GM21529 (cell line): ENCODE results near the gene GRK1.
A peak's percentile ranks its signal among the peaks of the same experiment; 100 is the strongest.

Experiments used
- ATAC-seq: cut with Tn5 transposase; IDR thresholded peaks from one replicate; pipeline ENCODE4 v1.9.1; 2021; ENCODE audit not compliant: unreplicated experiment

Gene GRK1

DNA sequence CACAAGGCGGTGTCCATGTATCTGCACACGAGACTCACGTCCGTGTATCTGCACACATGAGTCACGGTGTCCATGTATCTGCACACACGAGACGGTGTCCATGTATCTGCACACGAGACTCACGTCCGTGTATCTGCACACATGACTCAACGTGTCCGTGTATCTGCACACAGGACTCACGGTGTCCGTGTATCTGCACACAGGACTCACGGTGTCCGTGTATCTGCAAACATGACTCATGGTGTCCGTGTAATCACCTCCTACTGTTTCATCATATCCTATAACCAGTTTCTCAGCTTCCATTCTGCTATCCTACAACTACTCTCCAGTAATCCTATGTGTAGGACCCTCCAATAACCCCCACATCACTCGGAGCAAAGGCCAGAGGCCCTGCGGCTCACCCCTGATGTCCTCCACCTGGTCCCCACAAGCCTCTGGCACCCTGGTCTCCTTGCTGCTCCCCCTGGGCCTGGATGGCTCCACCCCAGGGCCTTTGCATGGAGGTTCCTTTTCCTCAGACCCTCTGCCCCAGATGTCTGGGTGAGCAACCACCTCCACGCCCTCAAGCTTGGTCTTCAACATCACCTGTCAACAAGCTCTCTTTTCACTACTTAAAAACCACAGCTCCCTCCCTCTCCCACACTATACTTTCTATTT is 89.5 kb downstream of the GRK1 start:
- ATAC-seq, result no peak

DNA sequence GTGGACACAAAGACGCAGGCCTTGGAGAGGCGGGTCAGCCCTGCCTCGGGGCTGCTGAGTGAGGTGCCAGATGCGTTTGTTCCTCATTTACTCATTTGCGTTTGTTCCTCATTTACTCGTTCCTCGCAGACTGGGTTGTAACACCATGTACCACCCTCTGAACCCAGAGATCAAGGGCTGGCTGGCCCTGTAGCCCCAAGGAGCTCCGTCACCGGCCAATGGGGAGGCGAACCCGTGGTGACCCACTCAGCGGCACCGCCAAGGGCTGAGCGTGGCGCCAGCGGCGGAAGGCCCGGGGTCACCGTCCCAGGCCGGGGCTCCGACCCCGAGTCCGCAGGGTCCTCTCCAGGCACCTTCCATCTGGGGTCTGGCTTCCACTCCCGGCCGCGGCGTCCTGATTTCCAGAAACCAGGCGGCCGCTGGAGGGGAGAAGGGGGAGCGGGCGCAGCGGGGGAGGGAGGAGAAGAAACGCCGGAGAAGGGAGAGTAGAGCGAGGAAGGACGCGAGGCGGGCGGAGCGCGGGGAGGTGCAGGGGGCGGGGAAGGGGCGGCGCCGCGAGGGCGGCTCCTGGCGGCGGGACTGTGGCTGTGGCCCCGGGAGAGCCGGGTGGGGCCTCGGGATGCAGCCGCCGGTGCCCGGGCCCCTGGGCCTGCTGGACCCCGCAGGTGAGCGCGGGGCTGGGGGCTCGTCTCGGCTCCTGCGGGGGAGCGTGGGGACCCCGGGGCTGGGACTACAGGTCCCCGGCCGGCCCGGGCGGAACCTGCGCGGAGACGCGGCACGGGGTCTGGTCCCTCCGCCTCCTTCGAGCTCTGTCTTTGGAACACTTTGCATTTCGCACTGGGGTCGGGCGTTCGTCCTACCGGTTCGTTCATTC is 91.9 kb downstream of the GRK1 start, which contains the start of gene TMEM255B:
Gene TMEM255B (plus strand): TSS at position 576 of the 874 bp plus-strand sequence. CDS start 44 bp downstream, at position 620.
- ATAC-seq, result peak; percentile 92

DNA sequence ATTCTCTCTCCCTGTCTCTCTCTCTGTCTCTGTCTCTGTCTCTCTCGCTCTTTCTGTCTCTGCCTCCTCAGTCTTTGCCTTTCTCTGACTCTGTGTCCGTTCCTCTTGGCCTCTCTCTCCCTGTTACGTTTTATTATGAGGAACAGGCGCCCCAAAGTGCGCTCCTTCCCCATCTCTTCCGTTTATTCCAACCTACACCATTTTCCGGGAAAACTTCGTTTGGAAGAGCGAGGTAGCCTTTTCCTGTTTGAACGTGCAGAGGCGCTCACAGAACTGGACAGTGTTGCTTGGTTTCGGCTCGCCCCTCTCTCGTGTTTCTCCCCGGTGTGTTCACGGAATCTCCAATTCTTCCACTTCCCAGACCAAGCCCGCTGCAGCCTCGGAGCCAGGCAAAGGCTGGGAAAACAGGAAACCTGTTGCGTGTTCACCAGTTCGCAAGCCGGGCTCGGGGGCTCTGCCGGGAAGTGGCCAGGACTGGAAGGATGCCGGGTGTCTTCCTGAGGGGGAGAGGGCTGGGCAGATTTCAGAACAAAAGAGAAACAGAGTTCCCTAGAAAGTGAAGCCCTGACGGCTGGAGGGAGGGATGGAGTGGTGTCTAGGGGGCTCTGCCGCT is 92.6 kb downstream of the GRK1 start:
- no peak for ATAC-seq

DNA sequence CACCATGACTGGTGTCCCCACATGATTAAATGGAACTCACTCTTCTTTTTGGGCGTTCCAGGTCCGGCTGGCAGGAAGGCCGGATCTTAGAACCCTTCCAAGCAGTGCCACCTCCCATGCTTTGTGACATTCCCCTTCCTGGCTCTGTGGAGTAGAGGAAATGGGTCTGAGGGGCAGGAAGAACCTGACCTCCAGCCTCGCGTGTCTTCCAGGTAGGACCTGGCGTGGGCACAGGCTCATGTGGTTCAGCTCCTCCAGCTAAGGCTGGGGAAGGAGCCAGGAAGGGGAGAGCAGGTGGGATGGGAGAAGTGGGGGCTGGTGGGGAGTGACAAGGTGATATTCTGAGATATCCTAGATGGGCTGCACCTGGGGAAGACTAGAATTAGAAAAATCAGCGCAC is 94.1 kb downstream of the GRK1 start:
- ATAC-seq, result no peak

DNA sequence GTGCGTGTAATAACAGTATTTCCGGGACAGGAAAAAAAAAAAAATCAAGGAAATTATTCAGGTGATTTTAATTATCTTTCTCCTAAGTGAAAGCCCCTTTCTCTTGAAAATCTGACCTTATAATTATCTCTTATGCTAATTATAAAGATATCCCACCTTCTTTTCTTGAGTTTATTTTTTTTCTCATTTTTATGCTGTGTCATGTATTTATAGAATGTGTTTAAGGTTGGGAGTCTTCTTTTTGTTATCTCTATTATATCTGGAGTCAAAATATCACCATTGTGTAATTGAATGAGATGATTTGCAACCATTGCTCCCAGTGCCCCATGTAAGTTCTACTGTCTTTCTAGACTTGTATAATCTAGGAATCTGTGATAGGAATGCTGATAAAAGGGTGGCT is 95.1 kb downstream of the GRK1 start:
- ATAC-seq, result no peak

DNA sequence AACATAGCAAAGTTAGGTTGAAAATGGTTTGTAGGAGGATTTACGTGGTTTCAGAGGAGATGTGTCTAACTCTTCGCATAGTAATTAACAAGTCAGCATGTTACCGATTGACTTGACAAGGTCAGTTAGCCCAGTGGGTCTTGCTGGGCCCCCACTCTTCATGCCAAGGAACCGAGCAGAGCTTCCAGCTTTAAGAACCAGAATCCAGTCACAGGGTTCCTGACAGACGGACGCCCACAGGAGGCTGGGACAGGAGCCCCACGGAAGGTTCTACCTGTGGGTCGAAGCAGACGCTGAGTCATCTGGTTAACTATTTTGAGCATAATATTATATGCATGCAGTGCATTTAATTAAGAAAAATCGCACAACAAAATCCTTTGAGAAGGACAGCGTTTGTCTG is 95.5 kb downstream of the GRK1 start:
- no peak for ATAC-seq

DNA sequence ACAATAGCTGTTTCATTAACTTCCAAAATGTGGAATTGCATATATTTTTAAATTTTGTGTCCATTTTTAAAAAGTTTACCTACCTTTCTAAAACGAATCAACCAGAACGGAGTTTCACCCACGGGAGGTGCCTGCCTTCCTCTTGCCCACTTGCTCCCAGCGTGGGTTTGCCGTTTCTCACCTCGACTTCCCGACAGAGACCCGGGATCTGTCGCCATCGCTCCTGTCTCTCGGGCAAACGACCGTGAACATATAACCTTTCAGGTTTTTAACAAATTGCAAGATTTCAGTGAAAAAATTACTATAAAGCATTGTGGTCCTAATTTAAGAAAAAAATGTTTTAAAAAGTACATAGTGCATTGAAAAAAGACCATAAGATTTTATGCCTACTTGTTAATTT is 96.2 kb downstream of the GRK1 start:
- ATAC-seq, result no peak

DNA sequence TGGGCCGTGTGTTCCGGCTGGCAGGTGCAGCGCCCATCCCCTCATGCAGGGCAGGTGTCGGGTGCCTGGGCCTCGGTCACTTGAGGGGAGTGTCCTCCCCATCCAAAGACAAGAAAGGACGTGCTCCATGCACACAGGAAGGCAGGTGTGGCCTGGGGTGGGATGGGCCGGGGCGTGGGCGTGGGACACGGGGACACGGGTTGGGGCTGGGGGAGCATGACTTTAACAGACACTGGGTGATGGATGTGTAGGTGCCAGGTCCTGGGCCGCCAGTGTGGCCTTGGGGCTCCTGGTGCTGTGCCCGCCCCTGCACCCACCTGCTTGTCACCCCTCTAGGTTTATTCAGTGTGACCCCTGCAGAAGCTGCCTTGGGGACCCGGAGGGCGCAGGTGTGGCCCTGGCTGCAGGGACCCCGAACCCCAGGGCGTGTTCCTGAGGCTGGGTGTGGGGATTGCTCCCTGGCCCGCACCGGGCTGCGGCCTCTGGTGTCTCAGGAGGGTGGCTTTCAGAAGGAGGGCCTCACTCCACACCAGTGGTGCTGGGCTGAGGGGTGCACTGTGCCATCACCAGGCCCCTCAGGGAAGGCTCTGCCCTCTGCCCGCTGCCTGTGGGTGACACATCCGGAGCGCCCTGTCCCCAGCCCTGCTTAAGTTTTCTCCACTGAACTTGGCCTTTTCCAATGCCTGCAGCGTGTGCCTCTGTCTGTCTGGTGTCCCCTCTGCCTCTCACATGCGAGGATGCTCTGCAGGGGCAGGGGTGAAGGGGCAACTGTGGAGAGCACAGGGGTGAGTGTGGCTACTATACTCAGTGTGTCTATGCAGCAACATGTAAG is 97.2 kb downstream of the GRK1 start:
- no peak for ATAC-seq

DNA sequence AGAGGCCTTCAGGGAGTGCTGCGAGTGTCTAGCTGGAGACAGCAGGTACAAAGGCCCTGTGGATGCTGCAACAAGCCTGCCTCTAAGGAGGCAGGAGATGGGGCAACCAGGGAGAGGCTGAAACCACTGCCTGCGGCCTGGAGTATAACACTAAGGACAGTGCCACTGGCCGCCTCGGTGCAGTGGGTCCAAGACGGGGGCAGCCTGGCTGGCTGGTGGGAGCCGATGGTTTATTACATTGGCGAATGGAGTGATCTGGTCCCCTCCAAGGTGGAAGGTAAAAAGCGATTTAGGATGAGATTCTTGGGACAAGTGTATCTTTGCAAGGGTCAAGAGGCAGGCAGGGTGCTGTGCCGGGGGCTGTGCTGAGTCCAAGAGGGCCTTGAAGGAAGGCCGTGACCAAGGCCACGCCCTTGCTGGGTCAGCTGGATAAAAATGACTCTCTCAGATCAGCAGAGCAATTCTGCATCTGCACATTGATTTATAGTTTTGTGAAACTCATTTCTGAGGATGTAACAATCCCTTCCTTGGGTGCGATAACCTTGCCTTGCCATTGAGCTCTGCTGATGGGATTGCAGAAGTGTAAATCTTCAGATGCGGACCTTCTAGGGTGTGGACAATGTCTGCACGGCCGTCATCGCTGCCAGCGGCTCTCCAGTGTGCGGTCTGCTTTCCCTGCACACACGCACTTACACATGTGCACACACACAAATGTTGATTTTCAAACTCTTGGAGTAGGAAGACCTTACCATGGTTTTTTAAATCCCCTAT is 98.0 kb downstream of the GRK1 start:
- no peak for ATAC-seq

DNA sequence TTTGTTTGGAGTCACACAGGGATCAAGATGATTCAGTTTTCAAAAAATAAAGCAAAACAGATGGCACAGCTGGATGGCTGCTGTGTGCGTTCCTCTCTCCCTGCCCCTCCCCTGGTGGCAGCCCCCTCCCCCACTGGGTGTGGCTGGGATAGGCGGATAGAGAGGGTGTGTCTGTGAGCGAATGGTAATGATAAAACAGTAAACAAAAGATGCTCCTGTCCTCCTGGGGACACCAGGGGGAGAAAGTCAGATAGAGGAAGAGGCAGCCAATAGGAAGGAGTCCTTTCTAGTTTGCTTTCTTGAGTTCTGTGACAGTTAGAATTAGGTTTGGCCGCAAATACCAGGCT is 98.5 kb downstream of the GRK1 start:
- no peak for ATAC-seq

DNA sequence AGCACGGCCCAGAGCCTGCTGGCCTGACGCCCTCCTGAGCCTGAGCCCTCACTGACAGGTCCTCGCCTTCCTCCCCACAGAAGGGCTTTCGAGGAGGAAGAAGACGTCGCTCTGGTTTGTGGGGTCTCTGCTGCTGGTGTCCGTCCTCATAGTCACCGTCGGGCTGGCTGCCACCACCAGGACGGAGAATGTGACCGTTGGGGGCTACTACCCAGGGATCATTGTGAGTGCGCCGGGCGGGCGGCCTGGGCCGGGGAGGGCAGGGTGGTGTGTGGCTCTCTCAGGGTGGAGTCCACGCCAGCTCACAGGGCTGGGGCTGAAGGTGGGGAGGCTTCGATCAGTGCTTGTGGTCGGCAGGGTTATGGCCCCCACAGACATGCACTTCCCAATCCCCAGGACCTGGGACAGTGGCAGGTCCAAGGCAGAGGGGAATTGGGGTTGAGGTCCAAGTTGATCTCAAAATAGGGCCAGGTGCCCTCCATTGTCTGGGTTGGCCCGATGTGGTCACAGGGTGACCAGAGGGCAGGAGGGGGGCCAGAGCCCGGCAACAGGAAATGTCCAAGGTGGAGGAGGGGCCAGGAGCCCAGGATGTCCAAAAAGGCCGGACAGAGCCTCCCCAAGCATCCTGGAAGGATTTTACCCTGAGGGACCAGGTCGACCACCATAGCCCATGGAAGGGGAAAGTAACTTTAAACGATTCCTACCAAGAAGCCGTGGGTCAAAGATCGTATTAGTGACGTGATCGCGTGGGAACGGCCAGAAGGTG is 99.2 kb downstream of the GRK1 start:
- no peak for ATAC-seq

DNA sequence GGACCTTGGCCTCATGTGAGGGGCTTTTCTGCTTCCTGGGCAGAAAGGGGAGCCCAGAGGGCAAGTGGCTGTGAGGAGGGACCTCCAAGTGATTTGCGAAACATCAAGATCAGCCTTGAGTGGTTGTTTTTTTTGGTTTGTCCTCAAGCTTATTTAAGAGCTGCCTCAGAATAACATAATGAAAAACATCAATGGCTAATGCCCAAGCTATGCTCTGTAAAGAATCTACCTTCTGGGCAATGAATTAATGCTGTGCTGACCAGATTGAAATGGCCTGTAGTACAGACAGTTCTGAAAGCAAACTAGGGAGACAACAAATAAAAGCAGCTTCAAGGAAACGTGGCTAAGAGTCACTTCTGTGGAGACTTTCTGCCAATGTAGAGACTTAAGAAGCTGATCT is 100.3 kb downstream of the GRK1 start:
- ATAC-seq, result no peak

DNA sequence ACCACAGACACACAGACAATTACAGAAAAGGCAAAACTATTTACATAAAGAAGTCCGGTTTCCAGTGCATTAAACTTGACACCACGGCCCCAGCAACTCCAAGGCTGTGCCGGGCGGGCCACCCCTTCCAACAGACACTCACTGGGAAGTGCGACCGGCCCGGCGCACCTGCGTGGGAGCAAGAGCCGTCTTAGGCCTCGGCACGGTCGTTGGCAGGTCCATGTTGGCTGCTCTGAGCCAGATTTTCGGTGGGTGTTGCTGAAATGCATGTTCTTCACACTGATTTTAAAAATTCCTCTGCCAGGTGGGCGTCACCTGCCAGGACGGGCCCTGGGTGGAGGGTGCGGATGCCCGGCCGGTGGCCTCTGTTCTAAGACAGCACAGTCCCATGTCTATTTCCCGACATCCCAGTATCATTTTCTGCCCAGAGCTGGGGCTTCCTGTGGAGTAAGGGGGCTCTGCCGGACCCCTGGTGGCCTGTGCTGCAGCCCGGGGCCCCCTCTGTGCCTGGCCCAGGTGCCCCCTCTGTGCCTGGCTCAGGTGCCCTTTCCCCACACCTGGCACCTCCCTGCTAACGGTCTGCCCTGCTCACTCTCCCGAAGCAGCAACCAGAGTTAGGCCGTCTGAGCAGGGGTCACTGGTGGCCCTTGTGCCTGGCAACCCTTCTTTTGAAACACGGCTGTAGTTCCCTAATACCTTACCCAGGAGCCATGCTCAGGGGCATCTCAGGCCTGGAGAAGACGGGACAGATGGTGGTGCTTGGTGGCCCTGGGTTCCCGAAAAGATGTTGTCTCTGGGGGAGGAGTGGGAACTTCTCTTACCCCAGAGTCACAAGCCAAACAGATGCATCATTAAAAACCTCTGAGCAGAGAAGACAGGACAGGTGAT is 101.2 kb downstream of the GRK1 start:
- ATAC-seq, result no peak

DNA sequence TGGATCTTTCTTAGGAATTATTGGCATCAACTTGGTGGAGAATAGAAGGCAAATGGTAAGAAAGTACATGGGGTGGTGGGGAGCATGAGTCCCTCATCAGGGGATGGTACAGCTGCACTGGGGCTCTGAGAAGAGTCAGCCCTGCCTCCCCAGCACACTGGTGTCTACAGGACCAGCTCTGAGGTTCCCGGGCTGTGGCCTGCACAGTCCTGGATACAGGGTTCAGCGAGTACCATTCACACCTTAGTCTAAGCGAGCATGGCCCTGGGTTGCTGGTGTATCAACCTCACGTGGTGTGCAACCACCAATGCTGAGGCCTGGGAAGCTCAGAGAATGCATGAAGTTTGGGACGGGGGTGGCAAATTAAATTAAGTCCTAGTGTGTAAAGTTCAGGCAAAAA is 102.1 kb downstream of the GRK1 start:
- ATAC-seq, result no peak

DNA sequence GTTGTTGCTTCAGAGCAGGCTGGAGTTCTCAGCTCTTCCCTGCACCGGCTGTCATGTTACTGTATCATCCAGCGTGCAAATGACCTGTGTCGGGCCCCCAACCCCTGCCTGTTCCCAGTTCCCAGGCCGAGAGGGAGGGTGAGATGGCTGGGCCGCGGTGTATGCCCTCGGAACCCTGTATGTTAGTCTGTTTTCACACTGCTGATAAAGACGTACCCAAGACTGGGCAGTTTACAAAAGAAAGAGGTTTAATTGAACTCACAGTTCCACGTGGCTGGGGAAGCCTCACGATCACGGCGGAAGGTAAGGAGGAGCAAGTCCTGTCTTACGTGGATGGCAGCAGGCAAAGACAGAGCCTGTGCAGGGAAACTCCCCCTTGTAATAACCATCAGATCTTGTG is 102.9 kb downstream of the GRK1 start:
- no peak for ATAC-seq

DNA sequence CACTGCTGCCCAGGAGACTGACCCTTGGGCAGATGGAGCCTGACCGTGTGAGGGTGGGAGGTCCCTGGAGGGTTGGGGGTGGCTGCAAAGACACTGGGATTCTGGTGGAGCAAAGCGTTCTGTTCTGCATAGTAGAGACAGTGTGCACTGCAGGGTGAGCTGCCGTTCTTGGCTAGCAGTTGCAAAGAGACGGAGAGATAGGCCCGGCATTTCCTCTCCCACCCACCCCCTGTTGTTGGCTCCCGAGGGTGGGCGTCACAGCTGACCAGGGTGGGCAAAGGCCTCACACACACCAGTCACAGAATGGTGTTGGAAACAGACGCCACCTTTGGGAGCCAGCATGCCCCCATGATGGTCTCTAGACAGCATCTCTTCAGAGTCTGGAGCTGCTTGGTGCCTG is 103.4 kb downstream of the GRK1 start:
- no peak for ATAC-seq

DNA sequence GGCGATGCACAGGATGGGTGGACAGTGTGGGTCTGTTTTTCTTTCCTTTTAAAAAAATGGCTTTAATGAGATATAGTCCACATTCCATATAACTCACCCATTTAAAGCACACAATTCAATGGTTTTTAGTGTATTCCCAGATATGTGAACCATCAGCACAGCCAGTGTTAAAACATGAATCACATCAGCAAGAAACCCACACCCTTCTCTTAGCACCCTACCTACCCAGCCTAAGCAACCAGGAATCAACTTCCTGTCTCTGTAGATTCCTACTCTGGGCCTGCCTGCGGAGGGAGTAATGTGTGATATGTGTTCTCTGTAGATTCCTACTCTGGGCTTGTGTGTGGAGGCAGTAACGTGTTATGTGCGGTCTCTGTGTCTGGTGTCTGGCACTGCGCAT is 103.9 kb downstream of the GRK1 start:
- no peak for ATAC-seq

DNA sequence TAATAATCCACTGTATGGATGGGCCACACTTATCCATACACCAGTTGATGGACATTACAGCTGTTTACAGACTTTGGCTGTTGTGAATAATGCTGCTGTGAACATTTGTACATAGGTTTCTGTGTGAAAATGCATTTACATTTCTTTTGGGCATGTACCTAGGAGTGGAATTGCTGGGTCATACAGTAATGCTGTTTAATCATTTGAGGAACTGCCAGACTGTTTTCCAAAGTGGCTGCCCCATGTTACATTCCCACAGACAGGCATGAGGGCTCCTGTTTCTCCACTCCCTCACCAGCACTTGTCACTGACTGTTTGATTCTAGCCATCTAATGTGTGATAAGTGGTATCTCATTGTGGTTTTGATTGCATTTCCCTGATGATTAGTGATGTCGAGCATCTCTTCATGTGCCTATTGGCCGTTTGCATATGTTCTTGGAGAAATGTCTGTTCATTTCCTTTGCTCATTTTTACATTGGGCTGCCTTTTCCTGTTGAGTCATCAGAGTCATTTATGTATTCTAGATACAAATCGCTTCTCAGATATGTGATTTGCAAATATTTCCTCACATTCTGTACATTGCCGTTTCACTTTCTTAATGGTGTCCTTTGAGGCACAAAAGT is 104.8 kb downstream of the GRK1 start:
- no peak for ATAC-seq
